Measurements from ENCODE around the gene WNT8A. TPM values are rescaled to one million over a fixed set of nuclear protein-coding genes. Genes with fewer than 3 reads are reported as not detected.

WNT8A gene
- total and polyA plus RNA-seq, 2 of the 13 experiments (the other 11 are each of a cell fraction or from before 2014, with no cell fraction given) = not detected

- FAIRE-seq = peak; percentile 36
- intact Hi-C loops (cut with micrococcal nuclease; ENCODE audit: unreplicated experiment) (loop anchor here (1.0 kb wide), 1 partner anchor 56 kb away; no protein-coding TSS in a partner anchor), in situ Hi-C loops (cut with HindIII; ENCODE audit: extremely low pct_ligation_motif_present, low pct_unique_long_range_greater_than_20kb) (loop anchor here (5.0 kb wide), 1 partner anchor 50 kb away; no protein-coding TSS in a partner anchor)
- whole genome bisulfite sequencing (ENCODE audit: low lambda C conversion rate) = 31% methylated on average over 5 of the region's 5 CpGs
- no peaks in the 10 kb centered on the region for H4K20me1 ChIP-seq (ENCODE audit: insufficient read depth, low read length)
- no peak overlapping the region for H3K4me2 ChIP-seq (ENCODE audit: low read depth, low read length)
- peak; percentile 71 for ATAC-seq
- H3K79me2 ChIP-seq (ENCODE audit: insufficient read depth, low read length) = no peaks in the 10 kb centered on the region
- peaks cover 12% of the 10 kb centered on the region for H3K4me1 ChIP-seq (ENCODE audit: insufficient read depth, low read length)
- no peak overlapping the region for H3K9ac ChIP-seq (ENCODE audit: insufficient read depth, low read depth, low read length)
- H3K27ac ChIP-seq (ENCODE audit: extremely low read length, insufficient read depth, low read length) = no peak overlapping the region
- H2AFZ ChIP-seq (ENCODE audit: low read length) = no peak overlapping the region
- no peaks in the 10 kb centered on the region for H3K36me3 ChIP-seq (replicated peaks in 1 of 2; ENCODE audit: control insufficient read depth in 1 of 2, insufficient read depth in 2 of 2, low read length in 2 of 2)
- H3K9me3 ChIP-seq (ENCODE audit: low read length) = no peaks in the 10 kb centered on the region
- CTCF ChIA-PET (ENCODE audit: low intra/inter-chr PET ratio, low total read pairs) = interaction anchor here (0.6 to 5.2 kb wide), 4 partner anchors 9 to 206 kb away, joined by 4 to 69 read pairs (median 7); no protein-coding TSS in a partner anchor
- no peaks in the 10 kb centered on the region; a peak in 1 of 5 replicates for H3K27me3 ChIP-seq (ENCODE audit: control insufficient read depth in 1 of 2, insufficient read depth in 2 of 2, low read length in 2 of 2)
- POLR2A ChIA-PET = no interaction called here
- DNase-seq (ENCODE audit: low spot score) = peak; percentile 61
- no peak overlapping the region for H3K4me3 ChIP-seq (replicated peaks in 1 of 3; ENCODE audit: insufficient read depth in 1 of 3, low read depth in 2 of 3, low read length in 3 of 3)
- BruUV-seq (replicated peaks) = no TSS peak
- no peak for TF ChIP-seq PHF21A (CRISPR knock-in tag; IDR thresholded peaks at IDR 0.05)
- TF ChIP-seq ZNF619 (CRISPR knock-in tag; IDR thresholded peaks at IDR 0.05) = no peak
- TF ChIP-seq CEBPG (CRISPR knock-in tag; IDR thresholded peaks at IDR 0.05) = 0 out of 2 replicates have a peak, but pooled peaks have one; percentile 24
- no peak for TF ChIP-seq HINFP (CRISPR knock-in tag; IDR thresholded peaks at IDR 0.05; ENCODE audit: low read depth)
- no peak for TF ChIP-seq PCBP2 (optimal IDR thresholded peaks at IDR 0.05; ENCODE audit: low read depth, low read length, poor library complexity, severe bottlenecking)
- TF ChIP-seq ZSCAN5A (CRISPR knock-in tag; IDR thresholded peaks at IDR 0.05; ENCODE audit: borderline replicate concordance) = no peak
- no peak for TF ChIP-seq ZNF816 (CRISPR knock-in tag; IDR thresholded peaks at IDR 0.05; ENCODE audit: borderline replicate concordance)
- no peak for TF ChIP-seq THAP11 (CRISPR knock-in tag; IDR thresholded peaks at IDR 0.05)
- TF ChIP-seq ZNF10 (CRISPR knock-in tag; IDR thresholded peaks at IDR 0.05; ENCODE audit: borderline replicate concordance, low read depth) = no peak
- TF ChIP-seq TEAD3 (CRISPR knock-in tag; optimal IDR thresholded peaks at IDR 0.05; ENCODE audit: borderline replicate concordance) = peak; percentile 28
- TF ChIP-seq TSC22D2 (CRISPR knock-in tag; IDR thresholded peaks at IDR 0.05; ENCODE audit: borderline replicate concordance) = no peak
- no peak for TF ChIP-seq ARID4A (CRISPR knock-in tag; IDR thresholded peaks at IDR 0.05; ENCODE audit: borderline replicate concordance)
- TF ChIP-seq SIX4 (CRISPR knock-in tag; IDR thresholded peaks at IDR 0.05) = no peak
- peak; percentile 93 for TF ChIP-seq STAG1 (CRISPR knock-in tag; IDR thresholded peaks at IDR 0.05)
- peak; percentile 85 for TF ChIP-seq CTCF (CRISPR knock-in tag; IDR thresholded peaks at IDR 0.05)
Measured at GRCh38 chr5:138077064-138077696, 6.7 kb upstream of the WNT8A start.
